Stimulated activated CD4-positive, alpha-beta T cell treated with anti-CD3 and anti-CD28 coated beads, TNF-alpha, amount 100 ng/mL, for 48 hours (primary cell): ENCODE measurements around the gene ZNF582.
A peak's percentile ranks its signal among the peaks of the same experiment; 100 is the strongest.
"Not testable (repeated sequence)": the region's sequence is repeated elsewhere in the genome, so short reads cannot be mapped to it uniquely, and the experiment has no call there.

Experiments
- DNase-seq, 3 donors: peaks; one replicate each; pipeline ENCODE4 v3.0.0-alpha.2; 2020; ENCODE audit warnings: low read depth in 3 of 3

Gene ZNF582

DNA sequence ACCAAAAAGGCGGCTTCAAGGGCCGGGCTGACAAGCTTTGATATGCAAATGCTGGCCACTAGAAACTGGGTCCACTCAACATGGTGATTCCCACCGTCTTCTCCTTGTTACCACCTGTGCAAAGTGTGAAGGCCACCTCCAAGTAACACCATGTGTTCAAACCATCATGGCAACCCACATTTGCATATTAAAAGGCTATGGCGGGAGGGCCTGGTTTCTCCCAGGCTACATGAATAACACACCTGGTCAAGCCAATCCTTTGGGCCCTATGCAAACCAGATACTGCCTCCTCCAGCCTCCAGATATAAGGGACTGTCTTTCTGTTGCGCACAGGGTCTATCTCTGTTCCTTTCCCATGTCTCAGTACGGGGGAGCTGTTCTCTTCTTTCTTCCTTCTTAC is 42.1 kb downstream of the ZNF582 start:
- no peak for DNase-seq

DNA sequence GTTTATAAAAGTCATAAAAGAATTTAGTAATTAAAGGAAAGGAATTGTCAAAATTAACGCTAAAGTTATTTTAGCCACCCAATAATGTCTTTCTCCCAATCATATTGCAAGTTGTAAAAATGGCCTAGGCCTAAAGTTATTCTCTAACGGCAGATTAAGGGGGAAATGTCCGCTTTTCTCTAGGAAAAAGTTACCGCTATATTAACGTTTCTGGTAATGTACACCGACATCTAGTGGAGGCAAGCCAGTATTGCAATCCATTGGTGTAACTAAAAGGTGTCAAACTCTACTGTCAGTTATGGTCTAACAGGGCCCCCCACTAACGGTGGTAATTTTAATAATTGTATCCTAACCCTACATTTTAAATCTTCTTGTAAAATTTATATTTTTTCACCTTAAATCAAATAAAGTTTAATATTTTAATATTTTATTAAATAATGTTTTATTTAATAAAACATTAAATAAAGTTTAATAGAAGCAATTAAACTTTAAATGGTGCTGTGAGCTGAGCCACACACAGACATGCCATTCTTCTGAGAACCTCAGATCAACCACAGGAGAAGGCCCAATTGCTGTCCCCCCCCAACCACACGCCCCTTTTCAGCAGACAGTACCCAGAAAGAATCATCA is 42.8 kb downstream of the ZNF582 start:
- DNase-seq = peak in 2 of 3 donors; percentile 12 to 19

GRCh38 chr19:56348289-56348877 is 45.0 kb downstream of the ZNF582 start:
- DNase-seq = peak in 2 of 3 donors; percentile 6 to 27

- DNase-seq = no peak
Observed at GRCh38 chr19:56347163-56347778, 46.1 kb downstream of the ZNF582 start.

- DNase-seq = no peak
Observed at GRCh38 chr19:56341948-56342347, 51.4 kb downstream of the ZNF582 start.

- DNase-seq = not testable (repeated sequence)
Observed at GRCh38 chr19:56339031-56339430, 54.3 kb downstream of the ZNF582 start.

DNA sequence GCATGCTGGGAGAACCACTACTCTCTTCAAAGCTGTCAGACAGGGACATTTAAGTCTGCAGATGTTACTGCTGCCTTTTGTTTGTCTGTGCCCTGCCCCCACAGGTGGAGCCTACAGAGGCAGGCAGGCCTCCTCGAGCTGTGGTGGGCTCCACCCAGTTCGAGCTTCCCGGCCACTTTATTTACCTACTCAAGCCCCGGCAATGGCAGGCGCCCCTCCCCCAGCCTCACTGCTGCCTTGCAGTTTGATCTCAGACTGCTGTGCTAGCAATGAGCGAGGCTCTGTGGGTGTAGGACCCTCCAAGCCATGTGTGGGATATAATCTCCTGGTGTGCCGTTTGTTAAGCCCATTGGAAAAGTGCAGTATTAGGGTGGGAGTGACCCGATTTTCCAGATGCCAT is 56.3 kb downstream of the ZNF582 start:
- DNase-seq = not testable (repeated sequence)

- not testable (repeated sequence) for DNase-seq
Observed at GRCh38 chr19:56335371-56335770, 58.0 kb downstream of the ZNF582 start.

- peak in 1 of 3 donors; percentile 16 for DNase-seq
Observed at GRCh38 chr19:56333506-56333905, 59.8 kb downstream of the ZNF582 start.
